HG03135 (cell line): Measurements from ENCODE around the gene CUX1.
"Not testable (repeated sequence)": the region's sequence is repeated elsewhere in the genome, so short reads cannot be mapped to it uniquely, and the experiment has no call there.

Experiments used
- ATAC-seq: cut with Tn5 transposase; IDR thresholded peaks from one replicate; pipeline ENCODE4 v1.9.1; 2021; ENCODE audit warnings: mild to moderate bottlenecking, moderate library complexity; ENCODE audit not compliant: unreplicated experiment

Gene CUX1

GRCh38 chr7:102223184-102223583 lies 405.8 kb downstream of the CUX1 start:
- no peak for ATAC-seq

GRCh38 chr7:102225025-102225424 lies 407.6 kb downstream of the CUX1 start:
- no peak for ATAC-seq

GRCh38 chr7:102227371-102227770 lies 409.9 kb downstream of the CUX1 start:
- ATAC-seq: no peak

- ATAC-seq: no peak
Observed at GRCh38 chr7:102228935-102229334, 411.5 kb downstream of the CUX1 start.

- not testable (repeated sequence) for ATAC-seq
Observed at GRCh38 chr7:102230162-102230561, 412.7 kb downstream of the CUX1 start.

- no peak for ATAC-seq
Observed at GRCh38 chr7:102230593-102230992, 413.2 kb downstream of the CUX1 start.

GRCh38 chr7:102232611-102233286 lies 415.3 kb downstream of the CUX1 start:
- no peak for ATAC-seq

GRCh38 chr7:102234131-102234530 lies 416.7 kb downstream of the CUX1 start:
- ATAC-seq: no peak

- ATAC-seq: no peak
Observed at GRCh38 chr7:102234801-102235550, 417.6 kb downstream of the CUX1 start.

- ATAC-seq: no peak
Observed at GRCh38 chr7:102236102-102236501, 418.7 kb downstream of the CUX1 start.

GRCh38 chr7:102236592-102237287 lies 419.3 kb downstream of the CUX1 start:
- no peak for ATAC-seq

- no peak for ATAC-seq
Observed at GRCh38 chr7:102239206-102239820, 421.9 kb downstream of the CUX1 start.

GRCh38 chr7:102241431-102241830 lies 424.0 kb downstream of the CUX1 start:
- ATAC-seq: no peak

- ATAC-seq: no peak
Observed at GRCh38 chr7:102244601-102245000, 427.2 kb downstream of the CUX1 start.

- ATAC-seq: no peak
Observed at GRCh38 chr7:102248081-102248455, 430.6 kb downstream of the CUX1 start.

- ATAC-seq: no peak
Observed at GRCh38 chr7:102248456-102249395, 431.3 kb downstream of the CUX1 start.

- no peak for ATAC-seq
Observed at GRCh38 chr7:102251531-102252365, 434.3 kb downstream of the CUX1 start.

GRCh38 chr7:102252366-102252982 lies 435.0 kb downstream of the CUX1 start:
- ATAC-seq: no peak
